ENCODE data around the gene POLR3E. TPM values are rescaled to one million over a fixed set of nuclear protein-coding genes. Genes with fewer than 3 reads are reported as not detected.
A peak's percentile ranks its signal among the peaks of the same experiment; 100 is the strongest.
"Not testable (repeated sequence)": the region's sequence is repeated elsewhere in the genome, so short reads cannot be mapped to it uniquely, and the experiment has no call there.

POLR3E gene
- total RNA-seq, 1 donor from 2014 or later = 26.7 TPM

DNA sequence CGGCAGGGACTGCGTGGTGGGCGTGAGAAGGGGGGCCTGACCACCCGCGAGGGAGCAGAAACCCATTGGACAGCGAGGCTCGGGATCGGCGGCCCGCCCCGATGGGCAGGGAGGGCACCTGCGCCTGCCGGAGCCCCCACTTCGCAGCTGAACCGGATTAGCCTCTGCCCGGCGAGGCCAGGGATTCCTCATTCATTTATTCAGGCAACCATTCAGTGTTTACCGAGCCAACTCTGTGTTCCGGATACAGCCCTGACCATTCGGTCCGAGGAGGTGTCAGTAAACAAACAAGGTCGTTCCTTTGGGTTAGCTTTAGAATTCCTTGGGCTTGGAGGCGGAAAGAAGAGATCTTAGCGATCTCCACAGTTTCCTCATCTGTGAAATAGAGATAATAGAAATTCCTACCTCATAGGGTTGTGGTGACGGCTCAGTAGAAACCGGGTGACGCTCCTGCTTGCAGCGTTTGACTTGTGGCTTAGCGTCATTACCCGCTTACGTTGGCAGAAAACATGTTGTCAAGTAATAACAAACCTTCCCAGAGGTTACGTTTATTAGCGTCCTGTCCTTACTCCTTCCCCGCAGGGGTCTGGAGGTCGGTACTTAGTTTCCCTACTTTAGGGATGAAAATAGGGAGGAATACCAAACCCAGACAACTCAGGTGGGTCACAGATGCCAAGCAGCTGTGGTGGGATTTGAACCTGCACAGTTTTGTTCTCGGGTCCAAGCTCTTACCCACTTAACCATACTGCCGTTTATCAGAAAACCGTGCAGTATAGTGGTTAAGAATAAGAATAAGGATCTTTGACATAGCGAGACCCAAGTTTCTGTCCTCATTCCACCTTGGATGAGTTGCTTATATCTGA lies 893 bp downstream of the POLR3E start:
- no peak for DNase-seq (ENCODE audit: low spot score)
- peaks cover 28% of the 10 kb centered on the region for H3K4me1 Mint-ChIP-seq (ENCODE audit: low read depth)
- H3K4me3 Mint-ChIP-seq (ENCODE audit: unreplicated experiment) = peak overlapping the region; percentile 83
- H3K9me3 Mint-ChIP-seq (ENCODE audit: low read depth) = no peaks in the 10 kb centered on the region
- peaks cover 4% of the 10 kb centered on the region for H3K36me3 Mint-ChIP-seq (ENCODE audit: low read depth)
- no peaks in the 10 kb centered on the region for H3K27me3 Mint-ChIP-seq (ENCODE audit: low read depth)
- H3K27ac Mint-ChIP-seq (ENCODE audit: unreplicated experiment) = peak overlapping the region; percentile 92
- TF ChIP-seq, protein P1, sequence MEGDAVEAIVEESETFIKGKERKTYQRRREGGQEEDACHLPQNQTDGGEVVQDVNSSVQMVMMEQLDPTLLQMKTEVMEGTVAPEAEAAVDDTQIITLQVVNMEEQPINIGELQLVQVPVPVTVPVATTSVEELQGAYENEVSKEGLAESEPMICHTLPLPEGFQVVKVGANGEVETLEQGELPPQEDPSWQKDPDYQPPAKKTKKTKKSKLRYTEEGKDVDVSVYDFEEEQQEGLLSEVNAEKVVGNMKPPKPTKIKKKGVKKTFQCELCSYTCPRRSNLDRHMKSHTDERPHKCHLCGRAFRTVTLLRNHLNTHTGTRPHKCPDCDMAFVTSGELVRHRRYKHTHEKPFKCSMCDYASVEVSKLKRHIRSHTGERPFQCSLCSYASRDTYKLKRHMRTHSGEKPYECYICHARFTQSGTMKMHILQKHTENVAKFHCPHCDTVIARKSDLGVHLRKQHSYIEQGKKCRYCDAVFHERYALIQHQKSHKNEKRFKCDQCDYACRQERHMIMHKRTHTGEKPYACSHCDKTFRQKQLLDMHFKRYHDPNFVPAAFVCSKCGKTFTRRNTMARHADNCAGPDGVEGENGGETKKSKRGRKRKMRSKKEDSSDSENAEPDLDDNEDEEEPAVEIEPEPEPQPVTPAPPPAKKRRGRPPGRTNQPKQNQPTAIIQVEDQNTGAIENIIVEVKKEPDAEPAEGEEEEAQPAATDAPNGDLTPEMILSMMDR (IDR thresholded peaks at IDR 0.05) = no peak

DNA sequence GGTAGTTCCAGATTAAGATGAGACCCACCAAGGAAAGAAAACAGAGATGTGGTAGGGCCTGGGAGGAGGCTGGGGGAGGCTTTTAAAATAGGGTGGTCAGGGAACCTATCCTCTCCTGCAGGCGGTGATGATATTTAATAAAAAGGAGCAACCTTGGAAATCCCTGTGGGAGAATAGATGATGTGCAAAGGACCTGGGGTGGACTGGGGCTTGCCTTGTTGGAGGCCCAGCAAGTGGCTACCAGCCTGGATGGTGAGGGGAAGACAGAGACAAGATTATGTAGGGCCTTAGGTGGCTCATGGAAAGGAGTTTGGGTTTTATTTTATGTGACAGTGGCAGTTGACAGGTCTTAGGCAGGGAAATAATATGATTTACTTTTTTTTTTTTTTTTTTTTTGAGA lies 1.8 kb downstream of the POLR3E start:
- H3K36me3 Mint-ChIP-seq (ENCODE audit: low read depth) = peaks cover 7% of the 10 kb centered on the region
- peaks cover 28% of the 10 kb centered on the region for H3K4me1 Mint-ChIP-seq (ENCODE audit: low read depth)
- H3K9me3 Mint-ChIP-seq (ENCODE audit: low read depth) = no peaks in the 10 kb centered on the region
- DNase-seq (ENCODE audit: low spot score) = no peak
- H3K27ac Mint-ChIP-seq (ENCODE audit: unreplicated experiment) = peak overlapping the region; percentile 92
- H3K27me3 Mint-ChIP-seq (ENCODE audit: low read depth) = no peaks in the 10 kb centered on the region
- H3K4me3 Mint-ChIP-seq (ENCODE audit: unreplicated experiment) = peak overlapping the region; percentile 13
- TF ChIP-seq, protein P1 (IDR thresholded peaks at IDR 0.05) = no peak

DNA sequence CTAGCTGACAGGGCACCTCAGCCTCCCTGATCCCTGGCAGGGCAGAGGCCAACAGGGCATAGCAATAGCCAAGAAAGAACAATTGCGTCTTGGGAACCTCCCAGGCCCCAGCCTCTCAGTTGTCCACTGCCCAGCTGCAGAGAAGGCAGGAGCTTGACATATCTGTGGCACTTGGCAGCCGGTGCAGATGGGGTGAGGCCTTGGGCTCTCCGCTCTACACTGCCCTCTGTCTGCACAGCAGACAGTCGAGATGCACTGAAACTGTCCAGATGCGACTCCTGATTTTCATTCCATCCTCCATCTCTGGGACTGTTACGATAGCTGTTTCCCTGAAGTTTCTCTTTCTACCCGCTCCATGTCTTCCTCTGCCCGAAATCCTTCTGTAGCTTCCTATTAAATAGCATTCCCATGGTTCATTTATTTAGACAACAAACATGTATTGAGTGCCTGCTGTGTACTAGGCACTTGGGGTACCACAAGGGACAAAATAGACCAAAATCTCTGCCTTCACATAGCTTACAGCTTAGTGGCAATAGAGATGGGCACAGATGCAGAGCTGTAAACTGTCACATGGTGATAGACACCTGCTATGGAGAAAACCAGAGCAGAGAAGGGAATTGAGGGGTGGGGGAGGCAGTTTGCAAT lies 3.3 kb downstream of the POLR3E start:
- no peak overlapping the region for H3K4me3 Mint-ChIP-seq (ENCODE audit: unreplicated experiment)
- peaks cover 28% of the 10 kb centered on the region for H3K4me1 Mint-ChIP-seq (ENCODE audit: low read depth)
- H3K27ac Mint-ChIP-seq (ENCODE audit: unreplicated experiment) = peak overlapping the region; percentile 18
- DNase-seq (ENCODE audit: low spot score) = no peak
- no peaks in the 10 kb centered on the region for H3K9me3 Mint-ChIP-seq (ENCODE audit: low read depth)
- H3K36me3 Mint-ChIP-seq (ENCODE audit: low read depth) = peaks cover 14% of the 10 kb centered on the region
- H3K27me3 Mint-ChIP-seq (ENCODE audit: low read depth) = no peaks in the 10 kb centered on the region
- TF ChIP-seq, protein P1 (IDR thresholded peaks at IDR 0.05) = peak; percentile 80

DNA sequence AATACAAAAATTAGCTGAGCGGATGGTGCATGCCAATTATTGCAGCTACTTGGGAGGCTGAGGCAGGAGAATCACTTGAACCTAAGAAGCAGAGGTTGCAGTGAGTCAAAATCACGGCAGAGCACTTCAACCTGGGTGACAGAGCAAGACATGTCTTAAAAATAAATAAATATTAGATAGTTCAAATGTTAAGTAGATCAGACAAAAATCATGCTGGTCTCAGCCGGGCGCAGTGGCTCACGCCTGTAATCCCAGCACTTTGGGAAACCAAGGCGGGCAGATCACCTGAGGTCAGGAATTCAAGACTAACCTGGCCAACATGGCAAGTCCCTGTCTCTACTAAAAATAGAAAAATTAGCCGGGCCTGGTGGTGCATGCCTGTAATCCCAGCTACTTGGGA lies 4.2 kb downstream of the POLR3E start:
- H3K4me1 Mint-ChIP-seq (ENCODE audit: low read depth) = peaks cover 23% of the 10 kb centered on the region

DNA sequence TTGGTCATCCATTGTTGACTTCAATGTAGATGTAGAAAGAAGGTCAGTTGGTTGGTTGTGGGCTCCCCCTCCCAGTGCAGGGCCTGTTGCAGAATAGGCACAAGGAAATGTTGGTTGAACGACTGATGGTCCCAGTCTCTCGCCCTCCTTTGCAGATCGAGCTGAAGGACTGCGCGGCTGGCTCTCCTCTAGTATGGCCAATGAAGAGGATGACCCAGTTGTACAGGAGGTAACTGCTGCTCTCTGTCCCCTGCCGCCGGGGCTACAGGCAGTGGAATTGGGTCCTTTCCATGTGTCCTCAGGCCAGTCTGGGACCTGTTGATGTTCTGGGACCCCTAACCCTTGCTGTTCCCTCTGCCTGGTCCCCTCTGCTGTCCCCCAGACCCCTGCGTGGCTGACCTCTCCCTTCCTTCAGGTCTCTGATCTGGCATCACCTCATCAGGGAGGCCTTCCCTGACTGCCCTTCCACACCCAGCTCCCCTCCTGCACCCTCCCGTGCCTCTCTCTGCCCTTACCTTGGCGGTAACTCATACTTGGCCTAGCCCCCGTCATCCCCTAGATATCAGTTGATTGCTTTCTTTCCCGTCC lies 5.7 kb downstream of the POLR3E start:
- H3K27ac Mint-ChIP-seq (ENCODE audit: unreplicated experiment) = peak overlapping the region; percentile 25

More for the DNA sequence above, 4.2 kb downstream of the POLR3E start:
- not testable (repeated sequence) for H3K9me3 Mint-ChIP-seq (ENCODE audit: low read depth); H3K4me3 Mint-ChIP-seq (ENCODE audit: unreplicated experiment); H3K27me3 Mint-ChIP-seq (ENCODE audit: low read depth); DNase-seq (ENCODE audit: low spot score); H3K27ac Mint-ChIP-seq (ENCODE audit: unreplicated experiment)
- H3K36me3 Mint-ChIP-seq (ENCODE audit: low read depth) = peaks cover 14% of the 10 kb centered on the region

More for the DNA sequence above, 5.7 kb downstream of the POLR3E start:
- H3K27me3 Mint-ChIP-seq (ENCODE audit: low read depth) = no peaks in the 10 kb centered on the region
- no peak overlapping the region for H3K4me3 Mint-ChIP-seq (ENCODE audit: unreplicated experiment)
- H3K9me3 Mint-ChIP-seq (ENCODE audit: low read depth) = no peaks in the 10 kb centered on the region
- TF ChIP-seq, protein P1 (IDR thresholded peaks at IDR 0.05) = no peak
- H3K36me3 Mint-ChIP-seq (ENCODE audit: low read depth) = peaks cover 14% of the 10 kb centered on the region
- DNase-seq (ENCODE audit: low spot score) = no peak
- H3K4me1 Mint-ChIP-seq (ENCODE audit: low read depth) = peaks cover 23% of the 10 kb centered on the region

All from chondrocyte (in vitro differentiated cells).